ENCODE measurements around the gene GNG7. TPM values are rescaled to one million over a fixed set of nuclear protein-coding genes. Genes with fewer than 3 reads are reported as not detected.
A peak's percentile ranks its signal among the peaks of the same experiment; 100 is the strongest.

Gene GNG7
- total RNA-seq, 3 donors from 2014 or later = 0.33 to 0.55 (median 0.48) TPM

GRCh38 chr19:2711172-2711874, 8.8 kb upstream of the GNG7 start:
- Mint-ChIP-seq H3K4me1 (ENCODE audit: low read depth) (peaks cover 6% of the 10 kb centered on the region), H3K4me3 (no peak overlapping the region), H3K9me3 (peaks cover 11% of the 10 kb centered on the region), H3K36me3 (ENCODE audit: insufficient read depth) (peaks cover 2% of the 10 kb centered on the region), H3K27me3 (ENCODE audit: low read depth) (peaks cover 11% of the 10 kb centered on the region)
- DNase-seq = no peak
- ATAC-seq = no peak

- ATAC-seq (no peak), DNase-seq (no peak)
- Mint-ChIP-seq H3K36me3 (ENCODE audit: insufficient read depth) (no peaks in the 10 kb centered on the region), H3K4me3 (no peak overlapping the region), H3K27me3 (ENCODE audit: low read depth) (peaks cover 5% of the 10 kb centered on the region), H3K4me1 (ENCODE audit: low read depth) (peaks cover 8% of the 10 kb centered on the region), H3K9me3 (no peaks in the 10 kb centered on the region)
These were observed 3.8 kb upstream of the GNG7 start for GRCh38 chr19:2706251-2706650.

GRCh38 chr19:2703691-2704216, 1.3 kb upstream of the GNG7 start:
- ATAC-seq = no peak
- Mint-ChIP-seq H3K27me3 (ENCODE audit: low read depth) (no peaks in the 10 kb centered on the region), H3K9me3 (no peaks in the 10 kb centered on the region), H3K4me1 (ENCODE audit: low read depth) (peaks cover 24% of the 10 kb centered on the region), H3K4me3 (no peak overlapping the region), H3K36me3 (ENCODE audit: insufficient read depth) (no peaks in the 10 kb centered on the region)
- no peak for DNase-seq

GRCh38 chr19:2703077-2703437, 563 bp upstream of the GNG7 start:
- no peak for ATAC-seq
- DNase-seq = no peak
- Mint-ChIP-seq H3K36me3 (ENCODE audit: insufficient read depth) (no peaks in the 10 kb centered on the region), H3K27me3 (ENCODE audit: low read depth) (no peaks in the 10 kb centered on the region), H3K4me1 (ENCODE audit: low read depth) (peaks cover 27% of the 10 kb centered on the region), H3K9me3 (no peaks in the 10 kb centered on the region), H3K4me3 (peak overlapping the region; percentile 67)

DNA sequence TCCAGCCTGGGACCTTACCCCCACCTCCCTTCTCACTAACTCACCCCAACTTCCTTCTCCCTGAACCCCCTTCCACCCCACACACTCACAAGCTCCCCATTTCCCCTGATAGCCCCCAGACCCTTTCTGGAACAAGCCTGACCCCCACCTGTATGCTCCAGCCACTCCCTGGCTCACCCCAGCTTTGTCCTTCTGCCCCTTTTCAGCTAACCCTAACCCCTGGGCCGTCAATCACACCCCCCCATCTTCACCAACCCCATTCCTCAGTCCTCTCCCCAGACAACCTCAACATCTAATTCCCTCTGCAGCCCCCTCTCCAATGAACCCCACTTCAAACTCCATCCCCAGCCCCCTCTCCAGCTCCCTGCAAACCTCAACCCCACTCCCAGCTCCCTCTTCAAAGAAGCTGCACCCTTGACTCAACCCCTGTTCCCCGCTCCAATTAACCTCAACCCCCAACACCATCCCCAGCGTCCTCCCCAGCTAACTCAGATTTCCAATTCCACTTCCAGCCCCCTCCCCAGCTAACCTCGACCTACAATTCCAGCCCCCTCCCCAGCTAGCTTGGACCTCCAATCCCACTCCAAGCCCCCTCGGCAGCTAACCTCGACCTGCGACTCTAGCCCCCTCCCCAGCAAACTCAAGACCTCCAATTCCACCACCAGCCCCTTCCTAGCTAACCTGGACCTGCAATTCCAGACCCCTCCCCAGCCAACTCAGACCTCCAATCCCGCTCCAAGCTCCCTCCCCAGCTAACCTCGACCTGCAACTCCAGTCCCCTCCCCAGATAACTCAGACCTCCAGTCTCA, 929 bp downstream of the GNG7 start:
- no peak for ATAC-seq
- H3K27me3 Mint-ChIP-seq (ENCODE audit: low read depth) = no peaks in the 10 kb centered on the region
- H3K36me3 Mint-ChIP-seq (ENCODE audit: insufficient read depth) = no peaks in the 10 kb centered on the region
- peak overlapping the region; percentile 65 for H3K4me3 Mint-ChIP-seq
- peaks cover 27% of the 10 kb centered on the region for H3K4me1 Mint-ChIP-seq (ENCODE audit: low read depth)
- no peaks in the 10 kb centered on the region for H3K9me3 Mint-ChIP-seq
- no peak for DNase-seq

- Mint-ChIP-seq H3K9me3 (no peaks in the 10 kb centered on the region), H3K4me1 (ENCODE audit: low read depth) (peaks cover 27% of the 10 kb centered on the region), H3K4me3 (peak overlapping the region; percentile 65), H3K36me3 (ENCODE audit: insufficient read depth) (no peaks in the 10 kb centered on the region), H3K27me3 (ENCODE audit: low read depth) (no peaks in the 10 kb centered on the region)
- DNase-seq (no peak), ATAC-seq (no peak)
These were observed 1.7 kb downstream of the GNG7 start for GRCh38 chr19:2700660-2701360.

- no peaks in the 10 kb centered on the region for H3K9me3 Mint-ChIP-seq
- H3K36me3 Mint-ChIP-seq (ENCODE audit: insufficient read depth) = no peaks in the 10 kb centered on the region
- no peaks in the 10 kb centered on the region for H3K27me3 Mint-ChIP-seq (ENCODE audit: low read depth)
- ATAC-seq = no peak
- H3K4me3 Mint-ChIP-seq = no peak overlapping the region
- peaks cover 28% of the 10 kb centered on the region for H3K4me1 Mint-ChIP-seq (ENCODE audit: low read depth)
- DNase-seq = no peak
These were observed 2.9 kb downstream of the GNG7 start for GRCh38 chr19:2699413-2700140.

GRCh38 chr19:2694196-2694595, 8.3 kb downstream of the GNG7 start:
- no peak for ATAC-seq
- Mint-ChIP-seq H3K4me1 (ENCODE audit: low read depth) (peaks cover 7% of the 10 kb centered on the region), H3K9me3 (no peaks in the 10 kb centered on the region), H3K4me3 (no peak overlapping the region), H3K36me3 (ENCODE audit: insufficient read depth) (no peaks in the 10 kb centered on the region), H3K27me3 (ENCODE audit: low read depth) (no peaks in the 10 kb centered on the region)
- DNase-seq = no peak

- Mint-ChIP-seq H3K4me3 (no peak overlapping the region), H3K9me3 (no peaks in the 10 kb centered on the region), H3K36me3 (ENCODE audit: insufficient read depth) (no peaks in the 10 kb centered on the region), H3K27me3 (ENCODE audit: low read depth) (no peaks in the 10 kb centered on the region), H3K4me1 (ENCODE audit: low read depth) (peaks cover 3% of the 10 kb centered on the region)
- DNase-seq (no peak), ATAC-seq (no peak)
These were observed 8.9 kb downstream of the GNG7 start for GRCh38 chr19:2693492-2694160.

GRCh38 chr19:2691951-2692350, 10.5 kb downstream of the GNG7 start:
- H3K9me3 Mint-ChIP-seq = no peaks in the 10 kb centered on the region
- no peaks in the 10 kb centered on the region for H3K36me3 Mint-ChIP-seq (ENCODE audit: insufficient read depth)
- no peaks in the 10 kb centered on the region for H3K27me3 Mint-ChIP-seq (ENCODE audit: low read depth)
- peaks cover 2% of the 10 kb centered on the region for H3K4me1 Mint-ChIP-seq (ENCODE audit: low read depth)
- DNase-seq (no peak), ATAC-seq (no peak)
- no peak overlapping the region for H3K4me3 Mint-ChIP-seq

DNA sequence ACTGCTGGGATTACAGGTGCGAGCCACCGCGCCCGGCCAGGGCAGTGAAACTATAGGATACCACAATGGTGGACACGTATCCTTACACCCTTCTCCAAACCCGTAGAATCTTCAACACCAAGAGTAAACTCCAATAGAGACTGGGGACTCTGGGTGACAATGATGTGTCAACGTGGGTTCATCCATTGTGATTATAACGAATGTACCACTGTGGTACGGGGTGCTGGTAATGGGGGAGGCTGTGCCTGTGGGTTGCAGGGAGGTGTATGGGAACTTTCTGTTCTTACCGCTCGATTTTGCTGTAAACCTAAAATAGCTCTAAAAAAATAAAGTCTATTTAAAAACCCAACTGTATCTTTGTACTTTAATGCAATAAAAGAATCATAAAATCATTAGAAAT, 11.6 kb downstream of the GNG7 start:
- ATAC-seq (no peak), DNase-seq (no peak)
- Mint-ChIP-seq H3K9me3 (no peaks in the 10 kb centered on the region), H3K4me1 (ENCODE audit: low read depth) (peaks cover 2% of the 10 kb centered on the region), H3K4me3 (no peak overlapping the region), H3K36me3 (ENCODE audit: insufficient read depth) (no peaks in the 10 kb centered on the region), H3K27me3 (ENCODE audit: low read depth) (no peaks in the 10 kb centered on the region)

DNA sequence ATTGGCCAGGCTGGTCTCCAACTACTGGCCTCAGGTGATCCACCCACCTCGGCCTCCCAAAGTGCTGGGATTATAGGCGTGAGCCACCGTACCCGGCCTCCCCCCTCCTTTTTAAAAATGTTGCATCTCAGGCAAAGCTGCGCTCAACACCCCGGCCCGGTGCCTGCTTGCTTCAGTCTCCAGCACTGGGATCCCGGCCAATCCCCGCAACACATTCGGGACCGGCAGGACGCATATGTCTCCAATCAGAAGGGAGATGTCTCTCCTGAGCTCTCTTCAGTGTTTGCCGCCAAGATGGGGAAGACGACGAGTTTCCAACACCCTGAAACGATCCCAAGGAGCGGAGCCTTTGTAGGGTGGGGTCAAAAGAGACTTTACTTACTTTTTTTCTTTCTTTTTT, 16.1 kb downstream of the GNG7 start:
- Mint-ChIP-seq H3K36me3 (ENCODE audit: insufficient read depth) (no peaks in the 10 kb centered on the region), H3K27me3 (ENCODE audit: low read depth) (no peaks in the 10 kb centered on the region), H3K4me1 (ENCODE audit: low read depth) (peaks cover 2% of the 10 kb centered on the region), H3K9me3 (no peaks in the 10 kb centered on the region), H3K4me3 (no peak overlapping the region)
- DNase-seq (no peak), ATAC-seq (no peak)

- Mint-ChIP-seq H3K36me3 (ENCODE audit: insufficient read depth) (no peaks in the 10 kb centered on the region), H3K27me3 (ENCODE audit: low read depth) (no peaks in the 10 kb centered on the region), H3K4me1 (ENCODE audit: low read depth) (peaks cover 3% of the 10 kb centered on the region), H3K4me3 (no peak overlapping the region), H3K9me3 (no peaks in the 10 kb centered on the region)
- no peak for DNase-seq
- ATAC-seq = no peak
These were observed 17.2 kb downstream of the GNG7 start for GRCh38 chr19:2685204-2685704.

Measured in activated T-cell treated with anti-CD3 and anti-CD28 coated beads, Interleukin-2, amount 50 U/mL, for 4 hours (primary cell).